ENCODE data around the gene MYBPHL. TPM values are rescaled to one million over a fixed set of nuclear protein-coding genes. Genes with fewer than 3 reads are reported as not detected.

Gene MYBPHL
- total and polyA plus RNA-seq, 7 experiments from 2014 or later = not detected

DNA sequence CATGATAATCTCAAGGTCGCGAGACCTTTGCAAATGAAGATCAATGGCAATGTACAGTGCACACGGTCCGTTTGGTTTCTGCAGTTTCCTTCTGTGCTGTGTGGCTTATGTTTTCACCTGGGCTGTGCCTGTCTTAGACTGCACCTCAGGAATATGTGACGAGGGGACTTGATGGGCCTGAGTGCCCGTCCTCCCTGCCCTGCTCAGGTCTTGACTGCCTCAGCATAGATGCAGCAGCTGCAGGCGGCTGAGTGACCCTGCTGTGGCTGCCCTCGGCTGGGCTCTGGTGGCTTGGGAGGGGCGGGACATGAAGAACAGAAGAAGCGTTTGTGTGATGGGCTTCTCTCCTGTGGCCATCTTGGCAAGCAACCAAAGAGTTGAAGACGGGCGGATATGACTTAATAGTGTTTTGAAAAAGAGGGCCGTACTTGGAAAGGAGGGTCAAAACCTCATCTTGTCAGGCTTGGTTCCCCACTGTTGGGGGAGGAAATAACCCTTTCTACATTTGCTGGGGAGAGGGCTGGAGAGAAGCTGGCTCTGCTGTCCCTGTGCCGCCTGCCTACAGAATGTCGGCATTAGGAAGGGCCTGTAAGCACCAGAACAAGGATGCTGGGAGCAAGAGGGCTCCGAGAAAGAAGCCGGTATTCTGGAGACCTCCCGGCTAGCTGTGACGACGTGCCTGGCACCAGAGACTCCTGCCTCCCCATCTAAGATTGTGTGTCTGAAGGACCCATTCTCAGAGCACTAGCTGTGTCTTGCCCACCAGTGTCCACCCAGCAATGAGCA is 7.1 kb downstream of the MYBPHL start:
- ATAC-seq (no peak), DNase-seq (no peak)
- Histone ChIP-seq H3K9me3 (ENCODE audit: control insufficient read depth in 2 of 3, low read length in 3 of 3) (no peaks in the 10 kb centered on the region), H3K27ac (ENCODE audit: low read depth, low read length) (no peak overlapping the region), H3K36me3 (ENCODE audit: control insufficient read depth in 2 of 3, insufficient read depth in 3 of 3, low read length in 3 of 3) (no peaks in the 10 kb centered on the region), H3K4me1 (ENCODE audit: control insufficient read depth in 2 of 2, insufficient read depth in 2 of 2, low read length in 2 of 2) (no peaks in the 10 kb centered on the region), H3K4me3 (ENCODE audit: low read length) (no peak overlapping the region), H3K27me3 (ENCODE audit: control insufficient read depth in 2 of 2, insufficient read depth in 2 of 2, low read length in 2 of 2) (no peaks in the 10 kb centered on the region)
- Mint-ChIP-seq H3K9me3 (no peaks in the 10 kb centered on the region), H3K4me3 (no peak overlapping the region), H3K36me3 (no peaks in the 10 kb centered on the region), H3K27ac (no peak overlapping the region), H3K4me1 (peaks cover 0 to 2% (median 0%) of the 10 kb centered on the region in 7 donors), H3K27me3 (peaks cover 0 to 13% (median 8%) of the 10 kb centered on the region in 5 donors)
- ChIA-PET POLR2A (no interaction called here), CTCF (no interaction called here)
- intact Hi-C loops (cut with micrococcal nuclease) = no loop called here

DNA sequence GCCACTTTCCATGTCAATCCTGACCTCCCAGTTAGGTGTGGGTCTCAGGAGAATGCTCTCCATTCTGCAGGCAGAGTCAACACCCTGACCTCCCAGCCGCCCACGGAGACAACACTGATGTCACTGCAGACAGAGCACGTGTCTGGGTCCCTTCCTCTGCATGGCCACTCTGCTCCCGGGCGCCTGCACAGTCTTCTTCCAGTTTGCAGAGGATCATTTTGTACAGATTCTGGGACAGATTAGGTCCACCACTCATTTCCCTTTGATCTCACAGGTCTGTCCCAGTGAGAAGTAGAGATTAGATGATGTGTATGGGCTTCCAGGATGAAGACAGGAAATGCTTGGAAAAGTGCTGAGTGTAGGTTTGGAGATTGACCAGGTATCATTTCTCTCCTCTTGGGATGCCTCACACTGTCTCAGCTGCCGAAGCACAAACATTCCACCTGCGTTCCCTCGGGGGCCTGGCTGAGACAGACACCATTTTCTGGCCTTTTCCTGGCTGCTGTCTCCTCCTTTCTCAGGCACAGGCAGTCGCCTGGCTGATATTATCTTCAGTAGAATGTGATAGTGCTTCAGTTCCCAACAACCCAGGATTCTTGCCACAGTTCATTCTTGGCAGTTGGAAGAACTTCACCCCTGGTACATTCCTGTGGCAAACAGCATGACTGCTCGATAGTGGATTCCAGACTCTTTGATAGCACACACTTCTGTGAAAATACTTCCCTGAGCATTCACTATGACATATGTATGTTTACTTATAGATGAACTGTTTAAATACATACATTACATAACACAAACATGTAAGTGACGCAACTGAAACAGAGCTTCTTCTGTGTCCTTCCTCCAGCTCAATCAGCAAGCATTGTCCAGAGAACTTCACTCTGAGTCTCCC is 7.9 kb downstream of the MYBPHL start:
- H3K4me1 Mint-ChIP-seq = peaks cover 0 to 3% (median 0%) of the 10 kb centered on the region in 7 donors
- intact Hi-C loops (cut with micrococcal nuclease) = no loop called here
- H3K27me3 Mint-ChIP-seq = peaks cover 0 to 17% (median 10%) of the 10 kb centered on the region in 5 donors
- no peaks in the 10 kb centered on the region for H3K9me3 Mint-ChIP-seq
- H3K36me3 Mint-ChIP-seq = no peaks in the 10 kb centered on the region
- no peak overlapping the region for H3K4me3 Mint-ChIP-seq
- POLR2A ChIA-PET = no interaction called here
- H3K9me3 ChIP-seq (ENCODE audit: control insufficient read depth in 2 of 3, low read length in 3 of 3) = no peaks in the 10 kb centered on the region
- CTCF ChIA-PET = no interaction called here
- H3K27ac ChIP-seq (ENCODE audit: low read depth, low read length) = no peak overlapping the region
- no peaks in the 10 kb centered on the region for H3K4me1 ChIP-seq (ENCODE audit: control insufficient read depth in 2 of 2, insufficient read depth in 2 of 2, low read length in 2 of 2)
- H3K27me3 ChIP-seq (ENCODE audit: control insufficient read depth in 2 of 2, insufficient read depth in 2 of 2, low read length in 2 of 2) = no peaks in the 10 kb centered on the region
- no peaks in the 10 kb centered on the region for H3K36me3 ChIP-seq (ENCODE audit: control insufficient read depth in 2 of 3, insufficient read depth in 3 of 3, low read length in 3 of 3)
- no peak overlapping the region for H3K27ac Mint-ChIP-seq
- no peak for ATAC-seq
- DNase-seq = peak in 1 of 9 donors; percentile 25
- no peak overlapping the region for H3K4me3 ChIP-seq (ENCODE audit: low read length)

GRCh38 chr1:109296782-109297181 is 10.0 kb downstream of the MYBPHL start:
- ATAC-seq = no peak
- POLR2A ChIA-PET = no interaction called here
- CTCF ChIA-PET = no interaction called here
- no peaks in the 10 kb centered on the region for H3K36me3 Mint-ChIP-seq
- no peak overlapping the region for H3K4me3 ChIP-seq (ENCODE audit: low read length)
- H3K27me3 Mint-ChIP-seq = peaks cover 0 to 31% (median 10%) of the 10 kb centered on the region in 5 donors
- H3K4me1 ChIP-seq (ENCODE audit: control insufficient read depth in 2 of 2, insufficient read depth in 2 of 2, low read length in 2 of 2) = no peaks in the 10 kb centered on the region
- intact Hi-C loops (cut with micrococcal nuclease) = no loop called here
- H3K27ac Mint-ChIP-seq = no peak overlapping the region
- no peaks in the 10 kb centered on the region for H3K36me3 ChIP-seq (ENCODE audit: control insufficient read depth in 2 of 3, insufficient read depth in 3 of 3, low read length in 3 of 3)
- no peak overlapping the region for H3K27ac ChIP-seq (ENCODE audit: low read depth, low read length)
- H3K4me1 Mint-ChIP-seq = peaks cover 0 to 3% (median 0%) of the 10 kb centered on the region in 7 donors
- no peak for DNase-seq
- H3K4me3 Mint-ChIP-seq = no peak overlapping the region
- no peaks in the 10 kb centered on the region for H3K27me3 ChIP-seq (ENCODE audit: control insufficient read depth in 2 of 2, insufficient read depth in 2 of 2, low read length in 2 of 2)
- no peaks in the 10 kb centered on the region for H3K9me3 ChIP-seq (ENCODE audit: control insufficient read depth in 2 of 3, low read length in 3 of 3)
- no peaks in the 10 kb centered on the region for H3K9me3 Mint-ChIP-seq

DNA sequence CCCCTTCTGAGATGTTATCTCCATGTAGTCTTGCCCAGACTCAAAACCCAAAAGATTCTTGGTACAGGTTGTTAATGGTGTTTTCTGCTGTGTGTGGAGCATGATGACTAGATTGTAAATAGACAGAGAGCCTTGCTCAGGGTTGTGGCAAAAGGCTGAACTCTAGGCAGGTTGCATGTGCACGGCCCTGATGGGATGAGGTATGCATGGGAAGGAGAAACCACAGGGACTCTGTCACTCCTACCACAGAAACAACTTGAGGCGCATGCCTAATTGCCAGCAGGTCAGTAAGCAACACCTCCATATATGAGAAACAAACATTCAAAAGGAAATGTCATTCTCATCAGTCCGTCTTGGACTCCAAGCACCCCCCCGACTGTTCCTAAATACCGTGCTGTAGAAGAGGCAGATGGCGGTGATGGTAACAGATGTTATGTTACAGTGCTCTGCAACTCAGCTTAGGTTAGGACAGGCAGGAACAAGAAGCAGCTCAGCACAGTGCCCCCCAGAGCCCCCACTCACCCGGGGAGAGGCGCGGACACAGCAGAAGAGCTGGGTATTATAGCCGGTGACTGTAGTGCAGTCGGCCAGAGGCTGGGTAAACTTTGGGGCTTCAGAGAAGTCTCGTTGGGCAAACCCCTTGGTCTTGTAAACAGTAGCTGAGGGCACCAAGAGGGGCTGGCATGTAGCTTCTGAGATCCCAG is 10.9 kb downstream of the MYBPHL start:
- no peaks in the 10 kb centered on the region for H3K36me3 ChIP-seq (ENCODE audit: control insufficient read depth in 2 of 3, insufficient read depth in 3 of 3, low read length in 3 of 3)
- DNase-seq (no peak), ATAC-seq (no peak)
- no peaks in the 10 kb centered on the region for H3K36me3 Mint-ChIP-seq
- H3K27me3 ChIP-seq (ENCODE audit: control insufficient read depth in 2 of 2, insufficient read depth in 2 of 2, low read length in 2 of 2) = no peaks in the 10 kb centered on the region
- no peak overlapping the region for H3K4me3 Mint-ChIP-seq
- no peaks in the 10 kb centered on the region for H3K4me1 ChIP-seq (ENCODE audit: control insufficient read depth in 2 of 2, insufficient read depth in 2 of 2, low read length in 2 of 2)
- no peaks in the 10 kb centered on the region for H3K9me3 Mint-ChIP-seq
- no peaks in the 10 kb centered on the region for H3K9me3 ChIP-seq (ENCODE audit: control insufficient read depth in 2 of 3, low read length in 3 of 3)
- ChIA-PET CTCF (no interaction called here), POLR2A (no interaction called here)
- no peak overlapping the region for H3K27ac ChIP-seq (ENCODE audit: low read depth, low read length)
- H3K4me1 Mint-ChIP-seq = peaks cover 0 to 3% (median 0%) of the 10 kb centered on the region in 7 donors
- intact Hi-C loops (cut with micrococcal nuclease) = no loop called here
- peaks cover 0 to 31% (median 10%) of the 10 kb centered on the region in 5 donors for H3K27me3 Mint-ChIP-seq
- H3K27ac Mint-ChIP-seq = peak overlapping the region in 1 of 9 donors; percentile 32
- no peak overlapping the region for H3K4me3 ChIP-seq (ENCODE audit: low read length)

- CTCF ChIA-PET = no interaction called here
- Mint-ChIP-seq H3K36me3 (no peaks in the 10 kb centered on the region), H3K9me3 (no peaks in the 10 kb centered on the region), H3K27me3 (peaks cover 0 to 27% (median 10%) of the 10 kb centered on the region in 5 donors), H3K27ac (no peak overlapping the region), H3K4me3 (no peak overlapping the region), H3K4me1 (peaks cover 0 to 3% (median 0%) of the 10 kb centered on the region in 7 donors)
- ATAC-seq (no peak), DNase-seq (no peak)
- no peak overlapping the region for H3K4me3 ChIP-seq (ENCODE audit: low read length)
- no peaks in the 10 kb centered on the region for H3K4me1 ChIP-seq (ENCODE audit: control insufficient read depth in 2 of 2, insufficient read depth in 2 of 2, low read length in 2 of 2)
- H3K36me3 ChIP-seq (ENCODE audit: control insufficient read depth in 2 of 3, insufficient read depth in 3 of 3, low read length in 3 of 3) = no peaks in the 10 kb centered on the region
- intact Hi-C loops (cut with micrococcal nuclease) = no loop called here
- no peak overlapping the region for H3K27ac ChIP-seq (ENCODE audit: low read depth, low read length)
- no peaks in the 10 kb centered on the region for H3K27me3 ChIP-seq (ENCODE audit: control insufficient read depth in 2 of 2, insufficient read depth in 2 of 2, low read length in 2 of 2)
- POLR2A ChIA-PET = no interaction called here
- H3K9me3 ChIP-seq (ENCODE audit: control insufficient read depth in 2 of 3, low read length in 3 of 3) = no peaks in the 10 kb centered on the region
These were observed 12.3 kb downstream of the MYBPHL start for GRCh38 chr1:109294481-109294880.

- Histone ChIP-seq H3K4me3 (ENCODE audit: low read length) (no peak overlapping the region), H3K4me1 (ENCODE audit: control insufficient read depth in 2 of 2, insufficient read depth in 2 of 2, low read length in 2 of 2) (no peaks in the 10 kb centered on the region), H3K27me3 (ENCODE audit: control insufficient read depth in 2 of 2, insufficient read depth in 2 of 2, low read length in 2 of 2) (no peaks in the 10 kb centered on the region), H3K36me3 (ENCODE audit: control insufficient read depth in 2 of 3, insufficient read depth in 3 of 3, low read length in 3 of 3) (no peaks in the 10 kb centered on the region), H3K27ac (ENCODE audit: low read depth, low read length) (no peak overlapping the region), H3K9me3 (ENCODE audit: control insufficient read depth in 2 of 3, low read length in 3 of 3) (no peaks in the 10 kb centered on the region)
- Mint-ChIP-seq H3K9me3 (no peaks in the 10 kb centered on the region), H3K4me3 (no peak overlapping the region), H3K36me3 (no peaks in the 10 kb centered on the region), H3K27ac (no peak overlapping the region), H3K27me3 (peaks cover 0 to 34% (median 11%) of the 10 kb centered on the region in 5 donors), H3K4me1 (peaks cover 0 to 3% (median 0%) of the 10 kb centered on the region in 7 donors)
- ChIA-PET CTCF (interaction anchor here (1.4 kb wide), 1 partner anchor 10 kb away, joined by 4 read pairs; the partner anchor contains the start of gene PSRC1), POLR2A (no interaction called here)
- ATAC-seq = no peak
- intact Hi-C loops (cut with micrococcal nuclease) = no loop called here
- no peak for DNase-seq
These were observed 13.8 kb downstream of the MYBPHL start for GRCh38 chr1:109293026-109293425.

All from naive thymus-derived CD4-positive, alpha-beta T cell (primary cell).